K562 (cell line): Measurements from ENCODE around the gene RBM19. TPM values are rescaled to one million over a fixed set of nuclear protein-coding genes. Genes with fewer than 3 reads are reported as not detected.
A peak's percentile ranks its signal among the peaks of the same experiment; 100 is the strongest.

ENCODE experiments used
- ARID1B ChIP-seq: fragments of 450-650 bp; IDR thresholded peaks from 2 replicates; pipeline ENCODE4 v1.6.1; 2016; ENCODE audit warnings: antibody characterized with exemption, mild to moderate bottlenecking, inconsistent platforms
- BRCA1 ChIP-seq, 2 experiments: fragments of 450-650 bp in 1 of 2; sonication (generic) in 1 of 2; formaldehyde crosslinking in 1 of 2; IDR thresholded peaks; 2 replicates each; pipeline versions ENCODE4 v1.5.0 to v1.6.1; 2017 to 2020; ENCODE audit warnings: mild to moderate bottlenecking in 1 of 2, missing genetic modification reagents in 1 of 2
- CBFA2T3 ChIP-seq: fragments of 450-650 bp; IDR thresholded peaks from 2 replicates; pipeline ENCODE4 v1.6.1; 2017
- CC2D1A ChIP-seq: fragments of 450-650 bp; IDR thresholded peaks from 2 replicates; pipeline ENCODE4 v1.6.1; 2017; ENCODE audit warnings: mild to moderate bottlenecking
- CHAMP1 ChIP-seq: fragments of 450-650 bp; IDR thresholded peaks from 2 replicates; pipeline ENCODE4 v1.6.1; 2016; ENCODE audit warnings: mild to moderate bottlenecking
- CHD1 ChIP-seq: fragments of 200-600 bp; sonication (generic); IDR thresholded peaks from one replicate; pipeline ENCODE4 v1.6.1; 2012; ENCODE audit warnings: mild to moderate bottlenecking, moderate library complexity, low read length, inconsistent platforms
- CXXC5 ChIP-seq: fragments of 250-450 bp; sonication (Bioruptor Pico); IDR thresholded peaks from 2 replicates; pipeline ENCODE4 v1.8.0; 2022; ENCODE audit warnings: inconsistent platforms, mild to moderate bottlenecking, moderate library complexity
- IRF2 ChIP-seq: sonication (generic); formaldehyde crosslinking; IDR thresholded peaks from 2 replicates; pipeline ENCODE4 v1.8.1; 2022; ENCODE audit warnings: mild to moderate bottlenecking, missing genetic modification reagents
- KDM1A ChIP-seq, 2 experiments: fragments of 450-650 bp; IDR thresholded peaks; 2 replicates each; pipeline ENCODE4 v1.6.1; 2016; ENCODE audit warnings: mild to moderate bottlenecking in 2 of 2
- MYC ChIP-seq, 2 experiments: fragments of 250-450 bp in 1 of 2; sonication (Bioruptor Pico) in 1 of 2; IDR thresholded peaks; 2 replicates each; pipeline versions ENCODE4 v1.5.1 to v1.6.1; 2012 to 2021; ENCODE audit warnings: low read depth in 2 of 2, borderline replicate concordance in 1 of 2, improper control_type of control experiment in 1 of 2, low read length in 1 of 2, mild to moderate bottlenecking in 1 of 2, moderate library complexity in 1 of 2
- NFIC ChIP-seq: fragments of 450-650 bp; IDR thresholded peaks from 2 replicates; pipeline ENCODE4 v1.6.1; 2017; ENCODE audit warnings: mild to moderate bottlenecking, inconsistent platforms
- RAD51 ChIP-seq: fragments of 450-650 bp; IDR thresholded peaks from 2 replicates; pipeline ENCODE4 v1.7.1; 2016; ENCODE audit warnings: low read depth, mild to moderate bottlenecking, borderline replicate concordance
- TAL1 ChIP-seq: fragments of 450-650 bp; IDR thresholded peaks from 2 replicates; pipeline ENCODE4 v1.6.1; 2016; ENCODE audit warnings: mild to moderate bottlenecking
- TEAD4 ChIP-seq, 2 experiments: sonication (generic) in 1 of 2; formaldehyde crosslinking in 1 of 2; IDR thresholded peaks; 2 replicates each; pipeline versions ENCODE4 v1.6.1 to v1.8.0; 2012 to 2022; ENCODE audit warnings: borderline replicate concordance in 1 of 2, inconsistent platforms in 1 of 2, low read length in 1 of 2, mild to moderate bottlenecking in 1 of 2, missing genetic modification reagents in 1 of 2
- WHSC1 ChIP-seq: IDR thresholded peaks from one replicate; pipeline ENCODE4 v1.6.1; 2012; ENCODE audit warnings: low read length, control low read depth, inconsistent platforms
- ZBTB17 ChIP-seq: fragments of 450-650 bp; formaldehyde crosslinking; IDR thresholded peaks from 2 replicates; pipeline ENCODE4 v1.4.0; 2020; ENCODE audit warnings: mild to moderate bottlenecking
- ZNF165 ChIP-seq: fragments of 250-450 bp; sonication (Bioruptor Pico); IDR thresholded peaks from 2 replicates; pipeline ENCODE4 v1.4.0; 2020; ENCODE audit warnings: borderline replicate concordance
- ZNF436 ChIP-seq: fragments of 250-450, 450-650 bp; sonication (Bioruptor Pico); formaldehyde crosslinking; IDR thresholded peaks from 2 replicates; pipeline ENCODE4 v1.7.0; 2020; ENCODE audit warnings: mild to moderate bottlenecking
- polyA plus RNA-seq, 8 experiments: library from polyadenylated mRNA; depleted of rRNA in 4 of 8; stranded (reverse) in 5 of 8; unstranded in 3 of 8; fragments of >200 nt; fragmentation: Nextera tagmentation in 2 of 8; fragmentation: Illumina TruSeq in 1 of 8; extraction: Ambion mirVana in 2 of 8; extraction: Trizol in 1 of 8; gene quantifications; 2 replicates each; pipeline versions ENCODE4 v1.2.1 to v1.2.3, GENCODE V29; 2011 to 2014; ENCODE audit warnings: inconsistent platforms in 1 of 8, missing spikeins in 1 of 8
- total RNA-seq, 7 experiments: library from RNA; depleted of rRNA in 6 of 7; stranded (reverse); fragments of >200 nt in 6 of 7; fragmentation: Illumina TruSeq in 2 of 7; extraction: Trizol in 2 of 7; gene quantifications; 2 replicates each; pipeline versions ENCODE4 v1.2.1 to v1.2.3, GENCODE V29; 2011 to 2021; ENCODE audit warnings: low replicate concordance in 1 of 7
- TF ChIP-seq, protein P1 (sequence below): sonication (generic); formaldehyde crosslinking; IDR thresholded peaks from 2 replicates; pipeline ENCODE4 v1.8.0; 2022; ENCODE audit warnings: missing genetic modification reagents, mild to moderate bottlenecking, moderate library complexity, borderline replicate concordance
- TF ChIP-seq, protein P2 (sequence below): fragments of 250-450 bp; sonication (Bioruptor Pico); IDR thresholded peaks from 2 replicates; pipeline ENCODE4 v1.4.0; 2020; ENCODE audit warnings: borderline replicate concordance
- TF ChIP-seq, protein P3 (sequence below), 2 experiments: fragments of 200-800 bp in 1 of 2; sonication (Bioruptor generic) in 1 of 2; sonication (generic) in 1 of 2; formaldehyde crosslinking in 1 of 2; IDR thresholded peaks in 1 of 2; conservative IDR thresholded peaks in 1 of 2; 2 replicates each; pipeline versions ENCODE4 v1.5.0 to v1.6.1; 2016 to 2020; ENCODE audit warnings: missing compliant biosample characterization in 1 of 2, missing genetic modification characterization in 1 of 2, missing genetic modification reagents in 1 of 2

The RBM19 gene
- total and polyA plus RNA-seq, 9 of the 15 experiments (the other 6 are each of a cell fraction or from before 2014, with no cell fraction given) = 16.0 to 58.4 (median 37.9) TPM

DNA sequence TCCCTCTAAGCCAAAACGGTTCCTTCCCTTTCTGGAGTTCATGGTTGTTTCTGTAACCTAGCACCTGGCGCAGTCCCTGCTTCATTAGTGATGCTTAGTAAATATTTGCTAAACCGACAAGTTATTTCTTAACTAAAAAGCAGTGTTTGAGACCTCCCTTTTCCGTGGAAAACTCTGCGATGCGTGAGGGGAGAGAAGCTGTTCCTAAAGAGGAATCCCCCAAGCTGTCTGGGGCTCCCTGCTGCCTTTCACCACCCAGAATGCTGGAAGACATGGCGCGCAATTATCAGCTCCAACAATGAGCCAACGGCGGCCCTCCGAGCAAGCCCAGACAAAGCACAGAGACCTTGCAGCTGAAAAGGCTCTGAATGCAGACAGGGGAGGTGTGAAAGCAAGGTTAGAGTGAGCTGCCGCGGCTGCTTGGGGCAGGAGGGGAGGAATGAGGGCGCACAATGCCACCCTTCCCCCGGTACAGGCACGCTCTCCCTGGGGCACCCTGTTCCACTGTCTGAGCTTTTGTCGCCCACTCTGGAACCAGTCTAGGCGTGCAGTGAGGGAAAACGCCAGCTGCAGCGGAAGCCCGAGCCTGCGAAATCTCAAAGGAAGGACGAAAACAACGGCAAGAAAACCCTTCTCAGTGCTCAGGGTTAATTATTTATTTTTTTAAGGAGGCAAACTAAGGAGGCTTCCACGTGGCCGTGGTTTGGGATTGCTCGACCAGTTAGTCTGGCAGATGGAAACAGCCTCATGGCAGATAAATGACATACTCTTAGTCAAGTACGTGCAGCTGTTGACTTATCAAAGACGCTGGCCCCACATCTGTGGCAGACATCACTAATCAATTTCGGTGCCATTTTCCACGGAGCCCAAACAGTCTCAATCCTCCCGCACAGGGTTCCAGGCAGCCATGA lies 66.3 kb downstream of the RBM19 start (continued):
- TF ChIP-seq CBFA2T3 (peak; percentile 83), ARID1B (peak; percentile 44), TAL1 (peak; percentile 66; the same call in 1 of the 2 replicates), WHSC1 (no peak), CC2D1A (no peak), RAD51 (no peak), MYC (IDR thresholded peaks at IDR 0.05; ENCODE audit: low read depth, low read length) (peak; percentile 62), MYC (CRISPR knock-in tag; IDR thresholded peaks at IDR 0.05; ENCODE audit: borderline replicate concordance, low read depth) (no peak), ZNF165 (CRISPR knock-in tag) (no peak), CXXC5 (CRISPR knock-in tag) (peak; percentile 41), ZNF436 (CRISPR knock-in tag) (no peak), IRF2 (CRISPR knock-in tag) (no peak), CHD1 (no peak), NFIC (peak; percentile 11; the same call in 1 of the 2 replicates), KDM1A (IDR thresholded peaks at IDR 0.05) (no peak), CHAMP1 (no peak), BRCA1 (IDR thresholded peaks at IDR 0.05) (no peak), BRCA1 (CRISPR knock-in tag; IDR thresholded peaks at IDR 0.05) (no peak), ZBTB17 (peak; percentile 94), TEAD4 (IDR thresholded peaks at IDR 0.05; ENCODE audit: low read length) (peak; percentile 72), TEAD4 (CRISPR knock-in tag; IDR thresholded peaks at IDR 0.05; ENCODE audit: borderline replicate concordance) (no peak)
- TF ChIP-seq, protein P1, sequence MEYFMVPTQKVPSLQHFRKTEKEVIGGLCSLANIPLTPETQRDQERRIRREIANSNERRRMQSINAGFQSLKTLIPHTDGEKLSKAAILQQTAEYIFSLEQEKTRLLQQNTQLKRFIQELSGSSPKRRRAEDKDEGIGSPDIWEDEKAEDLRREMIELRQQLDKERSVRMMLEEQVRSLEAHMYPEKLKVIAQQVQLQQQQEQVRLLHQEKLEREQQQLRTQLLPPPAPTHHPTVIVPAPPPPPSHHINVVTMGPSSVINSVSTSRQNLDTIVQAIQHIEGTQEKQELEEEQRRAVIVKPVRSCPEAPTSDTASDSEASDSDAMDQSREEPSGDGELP (CRISPR knock-in tag) = 0 out of 2 replicates have a peak, but pooled peaks have one; percentile 25
- TF ChIP-seq, protein P2, sequence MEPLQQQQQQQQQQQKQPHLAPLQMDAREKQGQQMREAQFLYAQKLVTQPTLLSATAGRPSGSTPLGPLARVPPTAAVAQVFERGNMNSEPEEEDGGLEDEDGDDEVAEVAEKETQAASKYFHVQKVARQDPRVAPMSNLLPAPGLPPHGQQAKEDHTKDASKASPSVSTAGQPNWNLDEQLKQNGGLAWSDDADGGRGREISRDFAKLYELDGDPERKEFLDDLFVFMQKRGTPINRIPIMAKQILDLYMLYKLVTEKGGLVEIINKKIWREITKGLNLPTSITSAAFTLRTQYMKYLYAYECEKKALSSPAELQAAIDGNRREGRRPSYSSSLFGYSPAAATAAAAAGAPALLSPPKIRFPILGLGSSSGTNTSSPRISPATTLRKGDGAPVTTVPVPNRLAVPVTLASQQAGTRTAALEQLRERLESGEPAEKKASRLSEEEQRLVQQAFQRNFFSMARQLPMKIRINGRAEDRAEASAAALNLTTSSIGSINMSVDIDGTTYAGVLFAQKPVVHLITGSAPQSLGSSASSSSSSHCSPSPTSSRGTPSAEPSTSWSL (CRISPR knock-in tag) = no peak
- TF ChIP-seq, protein P3, sequence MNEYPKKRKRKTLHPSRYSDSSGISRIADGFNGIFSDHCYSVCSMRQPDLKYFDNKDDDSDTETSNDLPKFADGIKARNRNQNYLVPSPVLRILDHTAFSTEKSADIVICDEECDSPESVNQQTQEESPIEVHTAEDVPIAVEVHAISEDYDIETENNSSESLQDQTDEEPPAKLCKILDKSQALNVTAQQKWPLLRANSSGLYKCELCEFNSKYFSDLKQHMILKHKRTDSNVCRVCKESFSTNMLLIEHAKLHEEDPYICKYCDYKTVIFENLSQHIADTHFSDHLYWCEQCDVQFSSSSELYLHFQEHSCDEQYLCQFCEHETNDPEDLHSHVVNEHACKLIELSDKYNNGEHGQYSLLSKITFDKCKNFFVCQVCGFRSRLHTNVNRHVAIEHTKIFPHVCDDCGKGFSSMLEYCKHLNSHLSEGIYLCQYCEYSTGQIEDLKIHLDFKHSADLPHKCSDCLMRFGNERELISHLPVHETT (CRISPR knock-in tag; conservative IDR thresholded peaks at IDR 0.05 in 1 of 2, IDR thresholded peaks at IDR 0.05 in 1 of 2) = no peak
